Stimulated activated CD8-positive, alpha-beta memory T cell treated with anti-CD3 and anti-CD28 coated beads, Interleukin-7, amount 100 ng/mL, for 48 hours (primary cell): Measurements from ENCODE around the gene RUFY3.

Experiments used
- DNase-seq, 2 donors: peaks; one replicate each; pipeline ENCODE4 v3.0.0-alpha.2; 2020; ENCODE audit warnings: low read depth in 1 of 2; ENCODE audit errors: extremely low read depth in 1 of 2

RUFY3 gene

GRCh38 chr4:70734971-70735370, 13.2 kb downstream of the RUFY3 start:
- no peak for DNase-seq

- DNase-seq: peak in 1 of 2 donors; percentile 36
Measured at GRCh38 chr4:70735915-70736314, 14.2 kb downstream of the RUFY3 start.

GRCh38 chr4:70737006-70737405, 15.2 kb downstream of the RUFY3 start:
- DNase-seq: no peak

DNA sequence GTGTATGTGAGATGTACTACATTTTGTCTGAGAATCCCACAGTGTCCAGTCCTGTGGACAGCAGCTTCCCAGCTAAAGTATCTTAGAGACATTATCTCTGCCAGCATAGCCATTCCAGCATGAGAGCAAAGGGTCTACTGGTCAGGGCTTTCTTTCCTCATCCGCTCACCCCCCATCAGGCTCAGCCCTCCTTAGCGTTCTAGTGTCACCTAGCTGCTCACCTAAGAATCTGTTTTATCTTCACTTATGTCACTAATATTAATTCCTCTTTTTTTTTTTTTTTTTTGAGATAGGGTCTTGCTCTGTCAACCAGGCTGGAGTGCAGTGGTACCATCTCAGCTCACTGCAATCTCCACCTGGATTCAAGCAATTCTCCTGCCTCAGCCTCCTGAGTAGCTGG, 15.6 kb downstream of the RUFY3 start:
- DNase-seq: no peak

DNA sequence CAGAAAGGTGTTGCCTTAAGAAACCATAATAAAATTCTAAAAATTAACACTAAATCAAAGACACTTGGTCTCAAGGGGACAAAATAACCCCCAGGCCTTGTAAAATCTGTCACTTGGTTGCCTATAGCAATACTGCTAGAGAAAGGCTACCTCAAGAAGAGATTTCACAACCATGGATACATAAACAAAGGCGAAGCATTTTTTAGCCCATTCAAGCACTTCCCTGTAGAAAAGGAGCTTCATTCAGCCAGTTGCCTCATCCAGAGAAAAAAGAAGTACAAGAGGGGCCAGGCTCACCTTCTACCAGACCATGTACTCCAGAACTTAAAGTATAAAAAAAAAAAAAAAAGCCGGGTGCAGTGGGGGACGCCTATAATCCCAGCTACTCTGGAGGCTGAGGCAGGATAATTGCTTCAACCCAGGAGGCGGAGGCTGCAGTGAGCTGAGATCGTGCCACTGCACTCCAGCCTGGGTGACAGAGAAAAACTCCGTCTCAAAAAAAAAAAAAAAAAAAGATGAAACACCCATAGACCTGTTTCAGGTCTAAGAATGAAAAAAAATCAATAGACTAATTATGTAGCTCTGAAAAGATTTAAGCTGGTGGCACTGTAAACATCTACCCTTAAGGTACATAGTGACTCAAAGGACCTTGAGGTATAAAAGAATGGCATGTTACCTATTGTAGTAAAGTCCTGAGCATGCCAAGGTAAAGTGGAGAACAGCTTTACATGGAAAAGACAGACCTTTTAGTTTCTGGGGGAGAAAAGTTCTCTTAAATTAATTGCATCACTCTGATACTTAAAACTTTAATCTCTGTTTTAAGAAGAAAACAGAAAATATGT, 18.0 kb downstream of the RUFY3 start:
- DNase-seq: no peak

GRCh38 chr4:70741867-70742658, 20.3 kb downstream of the RUFY3 start:
- DNase-seq: no peak

DNA sequence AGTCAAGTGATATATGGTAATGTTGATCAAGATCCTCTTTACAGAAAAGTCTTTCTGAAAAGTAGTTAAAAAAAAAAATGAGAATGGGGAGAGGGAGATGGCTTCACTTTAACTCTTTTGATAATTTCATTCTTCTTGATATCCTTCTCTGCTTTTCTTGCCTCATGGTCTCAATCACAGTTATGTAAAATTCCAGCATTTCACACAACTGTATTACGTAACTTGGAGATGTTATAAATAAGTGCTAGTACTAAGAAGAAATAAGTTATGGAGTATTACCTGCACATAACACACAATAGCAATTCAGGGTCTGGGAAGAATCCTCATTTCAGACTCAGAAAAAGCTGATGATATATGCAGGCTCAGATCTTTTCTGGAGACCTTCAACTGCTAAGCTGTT, 22.0 kb downstream of the RUFY3 start:
- DNase-seq: no peak

DNA sequence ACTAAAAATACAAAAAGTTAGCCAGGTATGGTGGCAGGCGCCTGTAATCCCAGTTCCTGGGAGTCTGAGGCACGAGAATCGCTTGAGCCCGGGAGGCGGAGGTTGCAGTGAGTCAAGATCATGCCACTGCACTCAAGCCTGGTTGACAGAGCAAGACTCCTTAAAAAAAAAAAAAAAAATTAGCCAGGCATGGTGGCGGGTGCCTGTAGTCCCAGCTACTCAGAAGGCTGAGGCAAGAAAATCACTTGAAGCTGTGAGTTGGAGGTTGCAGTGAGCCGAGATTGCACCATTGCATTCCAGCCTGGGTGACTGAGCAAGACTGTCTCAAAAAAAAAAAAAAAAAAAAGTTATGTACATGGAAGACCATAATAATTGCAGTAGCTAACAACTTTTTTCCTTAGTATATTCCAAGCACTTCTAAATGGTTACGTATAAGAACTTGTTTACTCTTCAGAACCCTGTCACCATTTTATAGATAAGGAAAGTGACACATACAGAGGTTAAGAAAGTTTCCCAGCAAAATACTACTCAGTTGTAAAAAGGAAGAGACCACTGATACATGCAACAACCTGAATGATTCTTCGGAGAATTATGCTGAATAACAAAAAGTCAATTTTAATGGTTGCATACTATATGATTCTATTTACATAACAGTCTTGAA, 24.5 kb downstream of the RUFY3 start:
- no peak for DNase-seq

DNA sequence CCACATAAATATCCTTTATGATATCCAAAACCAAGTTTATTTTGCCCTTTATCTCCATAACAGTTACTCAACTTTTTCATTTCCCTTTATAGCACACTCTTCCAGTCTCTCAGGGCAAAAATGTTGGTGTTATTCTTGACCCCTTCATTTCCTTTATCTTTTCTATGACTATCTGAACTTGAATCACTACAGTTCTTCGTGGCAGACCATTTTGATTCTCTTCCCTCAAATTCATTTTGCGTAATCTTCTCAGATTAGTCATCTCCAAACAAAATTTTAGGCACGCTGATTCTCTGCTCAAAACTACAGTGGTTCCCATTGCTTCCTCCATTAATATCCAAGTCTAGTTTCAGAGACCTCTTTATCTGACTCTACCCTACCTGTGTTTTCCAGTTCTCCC, 26.1 kb downstream of the RUFY3 start:
- DNase-seq: no peak

- DNase-seq: no peak
Measured at GRCh38 chr4:70749313-70749712, 27.5 kb downstream of the RUFY3 start.

- no peak for DNase-seq
Measured at GRCh38 chr4:70752236-70752635, 30.5 kb downstream of the RUFY3 start.

DNA sequence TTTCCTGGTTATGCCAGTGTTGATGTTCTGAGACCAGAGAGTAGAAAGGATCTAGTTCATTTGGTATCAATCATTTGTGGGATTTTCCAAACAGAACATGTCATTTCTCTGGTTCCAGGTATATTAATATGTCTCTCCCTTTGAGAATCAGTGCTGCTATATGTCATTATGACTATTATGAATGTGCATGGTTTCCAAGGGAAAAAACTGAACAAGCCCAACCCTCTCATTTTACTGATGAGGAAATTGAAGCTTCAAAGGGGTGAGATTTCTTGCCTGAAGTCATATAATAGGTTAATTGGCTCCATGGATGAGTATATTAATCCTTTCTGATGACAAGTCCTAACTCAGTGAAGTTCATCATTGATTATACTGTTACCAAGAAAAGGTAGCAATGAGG, 31.9 kb downstream of the RUFY3 start:
- no peak for DNase-seq

GRCh38 chr4:70754470-70754869, 32.7 kb downstream of the RUFY3 start:
- DNase-seq: no peak

DNA sequence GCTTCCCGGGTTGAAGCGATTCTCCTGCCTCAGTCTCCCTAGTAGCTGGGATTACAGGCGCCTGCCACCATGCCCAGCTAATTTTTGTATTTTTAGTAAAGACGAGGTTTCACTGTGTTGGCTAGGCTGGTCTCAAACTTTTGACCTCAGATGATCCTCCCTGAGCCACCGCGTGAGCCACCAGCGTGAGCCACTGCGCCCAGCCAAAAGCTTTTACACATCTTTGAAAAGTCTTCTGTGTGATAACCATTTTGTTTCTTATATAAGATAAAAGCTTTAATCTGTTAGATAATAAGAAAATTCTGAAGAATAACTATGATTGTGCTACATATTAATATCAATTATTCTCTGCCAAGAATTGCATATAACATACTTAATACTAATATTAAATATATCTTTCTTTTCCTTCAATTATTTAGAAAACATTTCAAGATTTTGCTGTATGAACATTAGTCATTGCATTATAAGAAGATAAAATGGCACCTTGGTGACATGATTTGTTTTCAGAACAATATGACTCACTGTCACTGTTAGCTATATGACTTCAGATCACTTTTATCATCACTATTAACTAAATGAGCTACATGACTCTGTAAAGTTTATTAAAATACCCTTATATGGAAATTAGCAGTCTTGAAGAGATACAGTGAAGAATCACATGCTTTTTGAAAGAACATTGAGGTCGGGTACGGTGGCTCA, 33.4 kb downstream of the RUFY3 start:
- DNase-seq: no peak

DNA sequence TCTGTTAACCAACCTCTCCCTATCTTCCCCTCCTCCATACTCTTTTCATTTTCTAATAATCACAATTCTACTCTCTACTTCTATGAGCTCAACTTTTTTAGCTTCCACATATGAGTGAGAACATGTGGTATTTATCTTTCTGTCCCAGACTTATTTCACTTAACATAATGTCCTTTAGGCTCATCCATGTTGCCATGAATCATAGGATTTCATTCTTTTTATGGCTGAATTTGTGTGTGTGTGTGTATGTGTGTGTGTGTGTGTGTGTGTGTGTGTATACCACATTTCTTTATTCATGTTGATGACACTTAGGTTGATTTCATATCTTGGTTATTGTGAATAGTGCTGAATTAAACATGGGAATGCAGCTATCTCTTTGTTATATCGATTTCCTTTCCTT, 37.4 kb downstream of the RUFY3 start:
- no peak for DNase-seq

- no peak for DNase-seq
Measured at GRCh38 chr4:70759627-70760026, 37.9 kb downstream of the RUFY3 start.

DNA sequence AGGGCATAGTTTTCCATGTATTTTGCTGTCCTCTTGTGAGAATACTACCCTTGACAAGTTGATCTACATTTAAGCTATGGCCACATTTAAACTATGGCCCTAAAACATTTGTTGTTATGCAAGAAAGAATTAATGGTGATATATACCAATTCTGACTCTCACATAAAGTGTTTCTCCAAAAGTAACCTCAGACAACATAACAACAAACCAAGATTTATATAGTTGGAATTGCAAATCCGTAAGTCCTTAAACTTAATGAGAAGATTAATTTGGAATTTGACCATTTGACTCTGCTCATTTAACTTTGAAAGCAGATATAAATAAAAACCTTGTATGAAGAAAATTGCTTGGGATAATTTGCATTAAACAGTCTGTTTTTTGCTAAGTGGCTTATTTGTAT, 38.9 kb downstream of the RUFY3 start:
- no peak for DNase-seq

DNA sequence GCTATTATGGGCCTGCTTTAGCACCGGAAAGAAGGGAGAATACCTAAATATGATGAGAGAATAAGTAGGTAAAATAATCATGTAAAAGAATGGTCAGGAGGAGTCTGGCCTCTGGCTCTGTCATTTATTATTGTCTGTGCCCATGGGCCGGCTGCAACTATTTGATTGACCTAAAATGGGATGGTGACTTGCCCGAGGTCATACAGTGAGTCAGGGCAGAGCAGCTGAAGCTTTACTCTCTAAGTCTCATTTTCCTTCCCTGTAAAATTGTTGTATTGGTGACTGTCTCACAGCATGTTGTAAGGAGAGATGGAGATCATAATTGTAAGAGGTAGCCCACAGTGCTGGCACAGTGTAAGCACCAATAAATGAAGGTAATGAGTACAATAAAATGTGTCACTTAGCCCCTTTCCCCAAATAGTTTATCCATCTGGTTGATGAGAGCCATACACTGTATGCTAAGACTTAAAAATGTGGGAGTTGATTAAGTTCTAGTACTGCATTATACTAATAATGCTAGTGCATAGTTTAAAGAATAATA, 39.6 kb downstream of the RUFY3 start:
- DNase-seq: no peak

DNA sequence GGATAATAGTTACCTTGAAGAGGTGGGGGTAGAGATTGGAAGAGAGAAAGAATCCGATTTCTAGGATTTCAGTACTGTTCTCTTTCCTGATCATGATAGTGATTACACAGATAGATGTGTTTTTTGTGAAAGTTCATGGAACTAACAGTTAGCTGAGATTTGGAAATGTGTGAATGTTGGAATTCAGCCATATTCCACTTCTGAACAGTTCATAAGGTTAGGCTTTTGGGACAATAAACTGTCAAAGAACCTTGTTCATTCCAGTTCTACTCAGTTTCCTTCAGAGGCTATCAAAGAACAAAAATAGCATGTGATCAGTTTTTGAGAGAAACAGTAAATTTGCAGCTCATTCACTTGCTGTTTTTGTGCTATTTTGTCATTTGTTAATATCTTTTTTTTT, 43.6 kb downstream of the RUFY3 start:
- no peak for DNase-seq

DNA sequence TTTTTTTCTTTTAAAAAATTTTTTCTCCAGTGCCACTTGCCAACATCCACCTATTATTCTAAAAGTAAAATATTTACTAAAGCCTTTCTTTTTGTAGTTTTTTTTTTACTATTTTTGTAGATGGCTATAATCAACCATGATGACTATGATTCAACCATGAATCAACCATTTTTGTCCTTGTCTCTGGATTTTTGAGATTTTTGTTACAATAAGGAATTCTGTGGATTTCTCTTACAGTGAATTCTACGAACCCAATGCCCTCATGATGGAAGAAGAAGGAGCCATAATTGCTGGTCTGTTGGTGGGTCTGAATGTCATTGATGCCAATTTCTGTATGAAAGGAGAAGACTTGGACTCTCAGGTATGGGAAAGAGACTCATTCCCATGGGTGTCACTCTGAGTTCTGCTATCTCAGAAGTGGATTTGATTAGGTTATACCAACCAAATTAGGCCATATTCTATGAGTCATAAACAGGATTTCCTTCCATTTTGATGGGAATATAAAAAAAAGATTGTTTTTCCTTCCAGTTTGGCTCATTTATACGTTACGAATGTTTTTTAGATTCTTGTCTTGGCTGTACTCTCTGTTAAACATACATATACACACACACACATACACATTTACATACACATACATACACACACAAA, 46.7 kb downstream of the RUFY3 start:
- DNase-seq: no peak
